Brain microvascular endothelial cell (primary cell): Measurements from ENCODE around the gene SEMA3A.
A peak's percentile ranks its signal among the peaks of the same experiment; 100 is the strongest.

ENCODE experiments used
- DNase-seq: peaks from one replicate; pipeline ENCODE4 v3.0.0-alpha.2; 2020
- H3K27ac ChIP-seq: fragments of 250-450 bp; sonication (Bioruptor Pico); 2 replicates; pipeline ENCODE4 v1.5.1; 2020; ENCODE audit warnings: mild to moderate bottlenecking, moderate library complexity
- H3K27me3 ChIP-seq: fragments of 250-450 bp; sonication (Bioruptor Pico); replicated peaks from 2 replicates; pipeline ENCODE4 v1.5.1; 2020; ENCODE audit warnings: mild to moderate bottlenecking
- H3K36me3 ChIP-seq: fragments of 250-450 bp; sonication (Bioruptor Pico); replicated peaks from 2 replicates; pipeline ENCODE4 v1.5.1; 2020; ENCODE audit warnings: mild to moderate bottlenecking
- H3K4me3 ChIP-seq: 2 replicates; pipeline ENCODE4 v1.5.1; 2011; ENCODE audit warnings: low read depth, mild to moderate bottlenecking, control low read depth, low read length, moderate library complexity
- CTCF ChIP-seq: IDR thresholded peaks from 2 replicates; pipeline ENCODE4 v1.5.1; 2011; ENCODE audit warnings: low read depth, mild to moderate bottlenecking, moderate library complexity, low read length, control low read depth, inconsistent platforms; ENCODE audit errors: missing control alignments
- in situ Hi-C: cut with HindIII; loops from 2 replicates; pipeline ENCODE4 v1.10.0; 2017; ENCODE audit warnings: low sequenced_read_pairs, low pct_ligation_motif_present

Gene SEMA3A

GRCh38 chr7:84022684-84023308 is 171.8 kb downstream of the SEMA3A start:
- in situ Hi-C loops, result no loop called here
- no peak for DNase-seq

GRCh38 chr7:84022009-84022408 is 172.6 kb downstream of the SEMA3A start:
- Histone ChIP-seq H3K27me3 (no peaks in the 10 kb centered on the region), H3K4me3 (no peak overlapping the region), H3K36me3 (no peaks in the 10 kb centered on the region), H3K27ac (no peak overlapping the region)
- in situ Hi-C loops, result no loop called here
- no peak for TF ChIP-seq CTCF
- no peak for DNase-seq

More at GRCh38 chr7:84022684-84023308, 171.8 kb downstream of the SEMA3A start:
- no peaks in the 10 kb centered on the region for H3K36me3 ChIP-seq
- H3K4me3 ChIP-seq, result no peak overlapping the region
- no peak overlapping the region for H3K27ac ChIP-seq
- TF ChIP-seq CTCF, result no peak
- H3K27me3 ChIP-seq, result no peaks in the 10 kb centered on the region

- Histone ChIP-seq H3K4me3 (no peak overlapping the region), H3K27me3 (no peaks in the 10 kb centered on the region), H3K36me3 (no peaks in the 10 kb centered on the region), H3K27ac (peak overlapping the region; percentile 46)
- DNase-seq, result peak; percentile 23
- in situ Hi-C loops, result no loop called here
- no peak for TF ChIP-seq CTCF
These were observed 173.2 kb downstream of the SEMA3A start for GRCh38 chr7:84021292-84021908.

- Histone ChIP-seq H3K36me3 (no peaks in the 10 kb centered on the region), H3K27me3 (no peaks in the 10 kb centered on the region), H3K4me3 (no peak overlapping the region), H3K27ac (no peak overlapping the region)
- in situ Hi-C loops, result no loop called here
- TF ChIP-seq CTCF, result no peak
- no peak for DNase-seq
These were observed 176.9 kb downstream of the SEMA3A start for GRCh38 chr7:84017651-84018050.

GRCh38 chr7:84013616-84014240 is 180.9 kb downstream of the SEMA3A start:
- no peak for DNase-seq
- no peaks in the 10 kb centered on the region for H3K36me3 ChIP-seq
- H3K27ac ChIP-seq, result no peak overlapping the region

More at GRCh38 chr7:84013616-84014240, 180.9 kb downstream of the SEMA3A start:
- no peak for TF ChIP-seq CTCF
- in situ Hi-C loops, result no loop called here
- H3K4me3 ChIP-seq, result no peak overlapping the region
- no peaks in the 10 kb centered on the region for H3K27me3 ChIP-seq
